ENCODE measurements around the gene LHFPL3.

- TF ChIP-seq CTCF (IDR thresholded peaks at IDR 0.05): peak; percentile 84 to 93 (median 92)
- no peak for TF ChIP-seq POLR2A (IDR thresholded peaks at IDR 0.05)
These were observed 555.5 kb downstream of the LHFPL3 start for GRCh38 chr7:104883718-104884452.

Measured in right lobe of liver (tissue), 4 donors.